Measurements from ENCODE around the gene HNF1B. TPM values are rescaled to one million over a fixed set of nuclear protein-coding genes. Genes with fewer than 3 reads are reported as not detected.

HNF1B gene
- total and polyA plus RNA-seq, 4 donors: 4.1 to 18.9 (median 12.4) TPM

GRCh38 chr17:37761059-37761458 is 16.2 kb upstream of the HNF1B start:
- Histone ChIP-seq H3K27me3 (ENCODE audit: control insufficient read depth in 3 of 3, insufficient read depth in 3 of 3, low read length in 2 of 3) (peaks cover 0 to 7% (median 0%) of the 10 kb centered on the region in 3 donors), H3K36me3 (ENCODE audit: control insufficient read depth in 4 of 4, insufficient read depth in 4 of 4, low read length in 4 of 4) (no peaks in the 10 kb centered on the region), H3K4me1 (ENCODE audit: control insufficient read depth in 5 of 5, insufficient read depth in 5 of 5, low read length in 5 of 5) (peaks cover 0 to 13% (median 4%) of the 10 kb centered on the region in 5 donors), H3K9me3 (ENCODE audit: control insufficient read depth in 4 of 4, insufficient read depth in 3 of 4, low read length in 3 of 4) (no peaks in the 10 kb centered on the region), H3K4me3 (no peak overlapping the region), H3K27ac (ENCODE audit: low read depth in 1 of 2, low read length in 1 of 2) (no peak overlapping the region), H3K9ac (ENCODE audit: insufficient read depth in 1 of 2, low read length in 2 of 2) (no peak overlapping the region)
- ATAC-seq (ENCODE audit: insufficient read depth, low FRiP score) (no peak), DNase-seq (no peak)
- WGBS, 2 donors: 24 to 51% methylated on average over 7 of the region's 7 CpGs
- TF ChIP-seq CTCF (IDR thresholded peaks at IDR 0.05; ENCODE audit: control extremely low read depth, extremely low read depth): no peak

- Histone ChIP-seq H3K27me3 (ENCODE audit: control insufficient read depth in 3 of 3, insufficient read depth in 3 of 3, low read length in 2 of 3) (peaks cover 0 to 8% (median 0%) of the 10 kb centered on the region in 3 donors), H3K4me3 (no peak overlapping the region), H3K36me3 (ENCODE audit: control insufficient read depth in 4 of 4, insufficient read depth in 4 of 4, low read length in 4 of 4) (no peaks in the 10 kb centered on the region), H3K9ac (ENCODE audit: insufficient read depth in 1 of 2, low read length in 2 of 2) (no peak overlapping the region), H3K27ac (ENCODE audit: low read depth in 1 of 2, low read length in 1 of 2) (no peak overlapping the region), H3K4me1 (ENCODE audit: control insufficient read depth in 5 of 5, insufficient read depth in 5 of 5, low read length in 5 of 5) (no peaks in the 10 kb centered on the region), H3K9me3 (ENCODE audit: control insufficient read depth in 4 of 4, insufficient read depth in 3 of 4, low read length in 3 of 4) (no peaks in the 10 kb centered on the region)
- DNase-seq: peak in 1 of 3 donors; percentile 46
- ATAC-seq (ENCODE audit: insufficient read depth, low FRiP score): no peak
- WGBS, 2 donors: 43 to 59% methylated on average over 5 of the region's 5 CpGs
- TF ChIP-seq CTCF (IDR thresholded peaks at IDR 0.05; ENCODE audit: control extremely low read depth, extremely low read depth): no peak
Measured at GRCh38 chr17:37759014-37759637, 14.3 kb upstream of the HNF1B start.

- H3K9me3 ChIP-seq (ENCODE audit: control insufficient read depth in 4 of 4, insufficient read depth in 3 of 4, low read length in 3 of 4): no peaks in the 10 kb centered on the region
- ATAC-seq (ENCODE audit: insufficient read depth, low FRiP score) (no peak), DNase-seq (no peak)
- no peak overlapping the region for H3K27ac ChIP-seq (ENCODE audit: low read depth in 1 of 2, low read length in 1 of 2)
- TF ChIP-seq CTCF (IDR thresholded peaks at IDR 0.05; ENCODE audit: control extremely low read depth, extremely low read depth): no peak
- no peak overlapping the region for H3K4me3 ChIP-seq
- H3K9ac ChIP-seq (ENCODE audit: insufficient read depth in 1 of 2, low read length in 2 of 2): no peak overlapping the region
- H3K4me1 ChIP-seq (ENCODE audit: control insufficient read depth in 5 of 5, insufficient read depth in 5 of 5, low read length in 5 of 5): no peaks in the 10 kb centered on the region
- 45 to 66% methylated on average over 3 of the region's 3 CpGs for WGBS, 2 donors
- H3K27me3 ChIP-seq (ENCODE audit: control insufficient read depth in 3 of 3, insufficient read depth in 3 of 3, low read length in 2 of 3): peaks cover 0 to 11% (median 0%) of the 10 kb centered on the region in 3 donors
- no peaks in the 10 kb centered on the region for H3K36me3 ChIP-seq (ENCODE audit: control insufficient read depth in 4 of 4, insufficient read depth in 4 of 4, low read length in 4 of 4)
Measured at GRCh38 chr17:37756051-37756450, 11.2 kb upstream of the HNF1B start.

GRCh38 chr17:37755455-37755854 is 10.6 kb upstream of the HNF1B start:
- DNase-seq: no peak
- Histone ChIP-seq H3K27ac (ENCODE audit: low read depth in 1 of 2, low read length in 1 of 2) (no peak overlapping the region), H3K36me3 (ENCODE audit: control insufficient read depth in 4 of 4, insufficient read depth in 4 of 4, low read length in 4 of 4) (no peaks in the 10 kb centered on the region), H3K4me1 (ENCODE audit: control insufficient read depth in 5 of 5, insufficient read depth in 5 of 5, low read length in 5 of 5) (no peaks in the 10 kb centered on the region), H3K9ac (ENCODE audit: insufficient read depth in 1 of 2, low read length in 2 of 2) (no peak overlapping the region), H3K9me3 (ENCODE audit: control insufficient read depth in 4 of 4, insufficient read depth in 3 of 4, low read length in 3 of 4) (no peaks in the 10 kb centered on the region), H3K4me3 (no peak overlapping the region), H3K27me3 (ENCODE audit: control insufficient read depth in 3 of 3, insufficient read depth in 3 of 3, low read length in 2 of 3) (peaks cover 0 to 11% (median 0%) of the 10 kb centered on the region in 3 donors)
- TF ChIP-seq CTCF (IDR thresholded peaks at IDR 0.05; ENCODE audit: control extremely low read depth, extremely low read depth): no peak
- no peak for ATAC-seq (ENCODE audit: insufficient read depth, low FRiP score)
- WGBS, 2 donors: 96 to 98% methylated on average over 4 of the region's 4 CpGs

Measured in lung (tissue), 12 donors.